DMS114 treated with DMSO at 0.1 percent for 48 hours (cell line): ENCODE measurements around the gene VENTX.

Experiments
- DNase-seq: peaks from one replicate; lab custom pipeline; 2025; ENCODE audit not compliant: unreplicated experiment; lab: John Stamatoyannopoulos, UW

VENTX gene

GRCh38 chr10:133237588-133238465 is at the start of gene VENTX:
Gene VENTX (plus strand): TSS chr10:133237855. CDS start chr10:133237915, 60 bp downstream.
- no peak for DNase-seq

DNA sequence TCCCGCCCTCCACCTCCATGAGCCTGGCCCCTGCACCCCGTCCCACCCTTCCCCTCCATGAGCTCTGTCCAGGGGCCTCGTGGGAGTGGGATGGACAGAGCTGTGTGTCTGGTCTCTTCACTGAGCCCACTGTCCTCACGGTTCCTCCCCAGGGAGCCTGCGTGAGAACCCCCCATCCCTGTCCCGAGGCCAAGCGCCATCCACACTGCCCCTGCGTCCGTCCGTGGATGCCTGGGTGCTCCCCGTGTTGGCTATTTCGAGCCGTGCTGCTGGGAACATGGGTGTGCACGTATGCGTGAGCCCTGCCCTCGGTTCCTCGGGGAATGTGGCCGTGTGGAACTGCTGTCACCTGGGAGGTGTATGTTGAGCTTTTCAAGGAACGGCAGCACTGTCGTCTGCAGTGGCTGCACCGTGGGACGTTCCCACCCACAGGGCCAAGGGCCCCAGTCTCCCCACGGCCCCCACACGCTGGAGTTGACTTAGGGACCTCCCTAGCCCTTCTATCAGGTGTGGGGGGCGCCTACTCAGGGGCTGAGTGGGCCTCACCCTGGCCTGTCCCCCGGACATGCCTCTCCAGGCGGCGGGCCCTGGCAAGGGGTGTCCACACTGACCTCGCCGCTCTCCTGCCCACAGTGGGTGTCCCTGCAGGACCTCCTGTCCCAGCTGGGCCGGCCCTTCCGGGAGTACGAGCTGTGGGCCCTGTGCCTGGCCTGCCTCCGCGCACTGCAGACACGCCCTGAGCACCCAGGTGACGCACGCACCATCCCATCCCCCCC is 49.6 kb upstream of the VENTX start:
- no peak for DNase-seq

DNA sequence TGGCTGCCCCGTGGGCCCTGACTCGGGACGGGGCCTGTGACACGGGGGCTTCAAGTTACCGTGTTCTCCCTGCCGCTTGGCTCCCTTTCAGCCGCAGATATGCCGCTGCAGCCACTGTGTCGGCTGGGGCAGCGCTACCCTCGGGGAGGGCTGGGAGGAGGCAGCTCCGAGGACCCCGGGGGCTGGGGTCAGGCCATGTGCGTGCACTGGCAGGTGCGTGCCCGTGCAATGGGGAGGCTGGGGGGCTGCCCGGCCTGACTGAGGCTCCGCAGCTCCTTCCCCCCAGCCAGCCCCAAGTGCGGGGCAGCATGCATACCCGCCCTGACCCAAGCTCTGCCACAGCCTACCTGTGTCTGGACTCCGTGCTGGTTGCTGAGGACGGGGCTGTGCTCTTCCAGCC is 48.4 kb upstream of the VENTX start:
- DNase-seq = no peak

GRCh38 chr10:133189726-133190125 is 47.9 kb upstream of the VENTX start:
- DNase-seq = no peak

DNA sequence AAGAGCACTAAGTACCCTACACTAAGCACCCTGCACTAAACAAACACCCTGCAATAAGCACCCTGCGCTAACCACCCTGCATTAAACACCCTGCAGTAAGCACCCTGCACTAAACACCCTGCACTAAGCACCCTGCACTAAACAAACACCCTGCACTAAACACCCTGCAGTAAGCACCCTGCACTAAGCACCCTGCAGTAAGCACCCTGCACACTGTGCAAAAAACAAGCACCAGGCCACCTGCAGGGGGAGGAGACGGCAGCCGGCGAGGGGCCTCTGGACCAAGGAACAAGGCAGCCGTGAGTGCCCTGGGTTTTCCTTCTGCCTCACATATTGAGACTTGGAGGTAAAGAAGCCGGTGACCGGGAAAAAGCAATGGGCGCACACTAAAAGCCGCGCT is 47.4 kb upstream of the VENTX start:
- DNase-seq = no peak

DNA sequence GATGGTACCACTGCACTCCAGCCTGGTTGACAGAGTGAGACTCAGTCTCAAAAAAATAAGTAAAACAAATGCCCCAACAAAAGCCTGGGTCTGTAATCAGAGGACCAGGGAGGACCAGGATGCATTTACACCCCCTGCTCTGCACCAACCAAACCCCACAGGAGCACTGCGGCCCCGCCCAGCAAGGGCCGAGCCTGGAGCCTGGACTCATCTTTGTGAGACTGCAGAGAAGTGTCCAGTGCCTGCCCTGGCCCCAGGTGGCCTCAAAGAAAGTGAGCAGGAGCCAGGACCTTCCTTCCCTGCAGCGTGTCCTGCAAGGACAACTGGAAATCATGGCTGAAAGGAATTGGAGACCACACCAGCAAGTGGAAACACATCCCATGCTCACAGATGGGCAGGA is 46.0 kb upstream of the VENTX start:
- no peak for DNase-seq

GRCh38 chr10:133194151-133194550 is 43.5 kb upstream of the VENTX start:
- no peak for DNase-seq

DNA sequence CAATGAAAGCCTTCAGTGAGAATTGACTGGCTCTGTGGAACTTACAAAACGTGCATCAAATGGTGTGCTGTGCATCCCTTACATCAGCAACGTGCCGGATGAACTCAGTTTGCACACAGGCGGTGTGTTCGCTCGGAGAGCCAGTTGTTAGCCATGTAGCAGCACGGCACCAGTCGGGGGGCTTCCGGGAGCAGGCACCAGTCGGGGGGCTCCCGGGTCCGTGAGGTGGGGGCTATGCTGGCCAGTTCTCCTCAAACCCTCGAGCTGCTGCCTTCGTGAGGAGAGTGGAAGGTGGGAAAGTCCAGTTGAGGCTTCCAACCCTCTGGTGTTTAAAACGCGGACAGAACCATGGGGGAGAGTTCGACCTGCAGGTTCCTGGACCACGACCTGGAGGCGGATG is 42.6 kb upstream of the VENTX start:
- DNase-seq = no peak

- no peak for DNase-seq
Observed at GRCh38 chr10:133195611-133196010, 42.0 kb upstream of the VENTX start.

GRCh38 chr10:133196221-133196915 is 41.3 kb upstream of the VENTX start:
- no peak for DNase-seq

GRCh38 chr10:133196936-133197758 is 40.5 kb upstream of the VENTX start:
- no peak for DNase-seq

- no peak for DNase-seq
Observed at GRCh38 chr10:133197786-133198185, 39.9 kb upstream of the VENTX start.

- no peak for DNase-seq
Observed at GRCh38 chr10:133198206-133198605, 39.4 kb upstream of the VENTX start.

DNA sequence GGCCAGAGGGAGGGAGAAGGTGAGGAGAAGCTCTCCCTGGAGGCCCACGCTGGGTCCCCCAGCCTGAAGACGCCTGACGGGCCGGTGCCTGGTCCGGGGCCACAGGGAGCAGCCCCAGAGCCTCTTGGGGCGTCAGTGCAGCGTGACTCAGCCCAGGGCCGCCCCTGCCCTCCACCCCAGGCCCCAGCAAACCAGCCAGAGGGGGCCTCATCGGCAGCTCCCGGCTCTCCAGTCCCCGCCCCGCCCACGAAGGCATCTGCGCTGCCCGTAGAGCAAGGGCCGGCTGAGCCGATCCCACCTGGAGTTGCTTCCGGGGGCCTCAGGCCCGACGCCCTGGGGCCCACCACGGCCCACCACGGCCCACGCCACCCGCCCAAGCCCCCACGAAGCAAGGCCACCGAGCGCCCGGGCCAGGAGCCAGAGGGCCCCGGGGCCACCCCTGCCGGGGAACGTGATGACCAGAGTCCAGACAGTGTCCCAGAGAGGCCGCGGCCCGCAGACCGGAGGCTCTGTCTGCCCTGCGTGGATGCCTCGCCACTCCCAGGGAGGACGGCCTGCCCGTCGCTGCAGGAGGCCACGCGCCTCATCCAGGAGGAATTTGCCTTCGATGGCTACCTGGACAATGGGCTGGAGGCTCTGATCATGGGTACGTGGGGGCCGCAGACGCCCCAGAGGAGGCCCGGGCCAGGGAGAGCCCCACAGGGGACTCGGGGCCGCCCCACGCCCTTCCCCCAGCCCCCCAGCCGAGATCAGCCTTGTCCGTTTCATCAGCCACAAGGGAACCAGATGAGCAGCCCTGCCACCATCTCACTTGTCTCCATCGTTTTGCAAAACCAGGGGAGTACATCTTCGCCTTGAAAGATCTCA is 38.8 kb upstream of the VENTX start:
- DNase-seq = no peak

DNA sequence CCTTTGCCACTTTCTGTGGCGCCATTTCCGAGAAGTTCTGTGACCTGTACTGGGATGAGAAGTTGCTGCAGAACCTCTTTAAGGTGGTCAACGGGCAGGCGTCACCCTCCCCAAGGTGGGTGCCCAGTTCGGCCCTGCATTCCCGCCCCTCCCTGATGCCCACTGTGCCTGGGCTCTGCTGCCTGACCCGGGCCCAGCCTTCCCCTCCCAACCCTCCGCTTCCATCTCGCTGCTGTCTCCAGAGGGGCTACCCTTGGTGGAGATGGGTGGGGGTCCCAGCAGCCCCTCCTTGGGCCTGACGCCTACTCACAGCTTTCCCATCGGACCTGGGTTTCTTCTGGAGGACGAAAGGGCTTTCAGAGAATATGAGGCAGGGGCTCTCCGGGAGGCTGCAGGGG is 38.2 kb upstream of the VENTX start:
- no peak for DNase-seq

- DNase-seq = no peak
Observed at GRCh38 chr10:133199992-133200611, 37.6 kb upstream of the VENTX start.

GRCh38 chr10:133200621-133201031 is 37.0 kb upstream of the VENTX start:
- DNase-seq = no peak

GRCh38 chr10:133201151-133201947 is 36.3 kb upstream of the VENTX start:
- DNase-seq = no peak
